Fibroblast of mammary gland (primary cell): ENCODE results near the gene PCSK4.

Experiments
- DNase-seq: peaks from one replicate; pipeline ENCODE4 v3.0.0-alpha.2; 2010; ENCODE audit warnings: low read depth
- H3K4me3 ChIP-seq: 2 replicates; pipeline ENCODE4 v1.5.1; 2011; ENCODE audit warnings: low read depth, mild to moderate bottlenecking, low read length, moderate library complexity; ENCODE audit not compliant: control insufficient read depth
- CTCF ChIP-seq: conservative IDR thresholded peaks from 2 replicates; pipeline ENCODE4 v1.5.1; 2011; ENCODE audit warnings: low read depth, low read length, inconsistent platforms; ENCODE audit not compliant: control insufficient read depth, insufficient read depth

The PCSK4 gene

DNA sequence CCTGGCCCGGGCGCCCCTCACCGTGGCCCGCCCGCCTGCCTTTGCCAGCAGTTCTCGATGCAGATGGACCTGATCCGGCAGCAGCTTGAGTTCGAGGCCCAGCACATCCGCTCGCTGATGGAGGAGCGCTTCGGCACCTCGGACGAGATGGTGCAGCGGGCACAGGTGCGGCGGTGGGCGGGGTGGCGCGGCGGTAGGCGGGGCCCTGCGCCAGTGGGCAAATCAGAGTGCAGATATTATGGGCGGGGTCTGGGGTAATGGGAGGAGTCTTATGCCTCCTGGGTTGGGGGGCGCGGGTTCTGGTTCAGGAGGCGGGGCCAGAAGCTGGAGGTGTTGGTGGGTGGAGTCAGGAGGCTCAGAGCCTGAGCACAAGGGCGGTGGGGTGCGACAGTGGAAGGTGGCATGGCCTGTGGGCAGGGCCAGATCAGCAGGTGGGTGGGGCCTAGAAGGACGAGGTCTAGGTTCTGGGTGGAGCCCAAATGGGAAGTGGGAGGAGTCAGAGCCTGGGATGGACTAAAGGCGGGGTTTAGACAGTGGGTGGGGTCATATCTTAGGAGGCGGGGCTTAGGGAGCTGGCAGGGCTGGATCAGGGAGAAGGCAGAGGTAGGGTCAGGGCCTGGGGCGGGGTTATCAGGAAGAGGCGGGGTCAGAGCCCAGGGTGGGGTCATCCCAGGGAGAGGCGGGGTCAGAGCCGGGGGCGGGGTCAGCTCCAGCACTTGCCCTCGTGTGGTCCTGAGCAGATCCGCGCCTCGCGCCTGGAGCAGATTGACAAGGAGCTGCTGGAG is 34.6 kb downstream of the PCSK4 start:
- H3K4me3 ChIP-seq = no peak overlapping the region
- peak; percentile 69 for DNase-seq
- no peak for TF ChIP-seq CTCF

GRCh38 chr19:1455002-1455335 is 35.2 kb downstream of the PCSK4 start:
- DNase-seq = no peak
- TF ChIP-seq CTCF = no peak
- H3K4me3 ChIP-seq = no peak overlapping the region

- H3K4me3 ChIP-seq = no peak overlapping the region
- no peak for TF ChIP-seq CTCF
- peak; percentile 62 for DNase-seq
These were observed 36.4 kb downstream of the PCSK4 start for GRCh38 chr19:1453525-1454364.

DNA sequence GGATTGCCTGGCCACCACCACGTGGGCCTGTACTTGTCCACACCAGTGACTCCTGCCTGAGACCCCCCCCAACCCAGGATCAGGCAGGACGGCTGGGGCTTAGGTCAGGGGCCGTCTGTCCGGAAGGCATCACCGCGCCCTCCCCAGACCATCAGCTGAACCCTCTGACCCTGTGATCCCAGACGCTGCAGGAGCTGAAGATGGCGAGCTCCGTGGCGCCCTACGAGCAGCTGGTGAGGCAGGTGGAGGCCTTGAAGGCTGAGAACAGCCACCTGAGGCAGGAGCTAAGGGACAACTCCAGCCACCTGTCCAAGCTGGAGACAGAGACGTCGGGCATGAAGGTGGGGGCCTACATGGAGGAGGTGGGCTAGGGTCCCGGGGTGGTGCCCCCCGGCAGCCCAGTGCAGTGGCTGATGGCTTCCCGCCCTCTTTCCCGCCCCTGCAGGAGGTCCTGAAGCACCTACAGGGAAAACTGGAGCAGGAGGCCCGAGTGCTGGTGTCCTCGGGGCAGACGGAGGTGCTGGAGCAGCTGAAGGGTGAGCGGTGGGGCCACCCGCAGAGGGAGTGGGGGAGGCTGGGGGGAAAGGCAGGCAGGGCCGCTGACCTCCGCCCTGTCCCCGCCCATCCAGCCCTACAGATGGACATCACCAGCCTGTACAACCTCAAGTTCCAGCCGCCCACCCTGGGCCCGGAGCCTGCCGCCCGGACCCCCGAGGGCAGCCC is 37.2 kb downstream of the PCSK4 start:
- H3K4me3 ChIP-seq = no peak overlapping the region
- no peak for TF ChIP-seq CTCF
- DNase-seq = no peak

DNA sequence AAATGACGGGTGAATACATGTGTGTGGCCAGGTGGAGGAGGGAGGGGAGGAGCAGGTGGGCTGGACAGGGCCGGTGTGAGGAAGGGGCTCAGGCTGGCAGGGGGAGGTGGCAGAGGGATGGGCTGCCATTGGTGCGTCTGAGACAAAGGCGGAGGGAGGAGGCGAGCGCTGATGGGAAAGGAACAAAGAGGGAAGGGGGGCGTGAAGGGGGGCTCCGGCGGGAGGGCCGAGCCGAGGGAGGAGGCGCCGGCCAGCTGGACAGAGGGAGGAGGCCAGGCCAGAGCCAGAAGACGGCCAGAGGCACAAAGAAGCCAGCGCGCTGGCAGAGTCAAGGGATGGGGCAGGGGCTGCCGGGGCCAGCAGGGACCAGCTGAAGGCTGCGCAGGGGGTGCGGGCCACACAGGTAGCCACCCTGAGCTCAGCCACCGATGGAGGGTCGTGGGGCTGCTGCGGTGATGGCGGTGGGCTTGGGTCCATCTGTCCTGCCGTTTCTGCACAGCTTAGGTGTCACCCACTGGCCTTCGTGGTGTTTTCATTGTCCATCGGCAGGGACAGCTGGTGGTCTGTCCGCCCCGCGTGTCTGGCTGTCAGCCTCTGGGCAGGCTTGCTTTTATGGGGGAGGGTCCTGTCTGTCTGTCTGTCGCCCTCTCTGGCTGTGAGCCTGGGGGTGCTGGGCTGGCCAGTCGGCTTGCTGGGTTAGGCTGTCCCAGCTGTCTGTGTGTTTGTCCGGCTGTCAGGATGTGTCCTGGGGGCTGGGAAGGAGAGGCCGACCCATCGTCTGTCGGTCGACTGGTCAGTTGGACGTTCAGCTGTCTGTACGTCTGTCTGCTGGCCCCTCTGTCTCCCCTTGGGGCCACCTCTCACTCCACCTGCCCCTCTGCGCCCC is 38.0 kb downstream of the PCSK4 start:
- DNase-seq = no peak
- TF ChIP-seq CTCF = no peak
- no peak overlapping the region for H3K4me3 ChIP-seq
